GM18499 (cell line): ENCODE data around the gene ZNF428.
"Not testable (repeated sequence)": the region's sequence is repeated elsewhere in the genome, so short reads cannot be mapped to it uniquely, and the experiment has no call there.

Experiments
- ATAC-seq: cut with Tn5 transposase; IDR thresholded peaks from one replicate; pipeline ENCODE4 v1.9.1; 2021; ENCODE audit warnings: moderate number of reproducible peaks; ENCODE audit not compliant: insufficient read depth, unreplicated experiment

ZNF428 gene

DNA sequence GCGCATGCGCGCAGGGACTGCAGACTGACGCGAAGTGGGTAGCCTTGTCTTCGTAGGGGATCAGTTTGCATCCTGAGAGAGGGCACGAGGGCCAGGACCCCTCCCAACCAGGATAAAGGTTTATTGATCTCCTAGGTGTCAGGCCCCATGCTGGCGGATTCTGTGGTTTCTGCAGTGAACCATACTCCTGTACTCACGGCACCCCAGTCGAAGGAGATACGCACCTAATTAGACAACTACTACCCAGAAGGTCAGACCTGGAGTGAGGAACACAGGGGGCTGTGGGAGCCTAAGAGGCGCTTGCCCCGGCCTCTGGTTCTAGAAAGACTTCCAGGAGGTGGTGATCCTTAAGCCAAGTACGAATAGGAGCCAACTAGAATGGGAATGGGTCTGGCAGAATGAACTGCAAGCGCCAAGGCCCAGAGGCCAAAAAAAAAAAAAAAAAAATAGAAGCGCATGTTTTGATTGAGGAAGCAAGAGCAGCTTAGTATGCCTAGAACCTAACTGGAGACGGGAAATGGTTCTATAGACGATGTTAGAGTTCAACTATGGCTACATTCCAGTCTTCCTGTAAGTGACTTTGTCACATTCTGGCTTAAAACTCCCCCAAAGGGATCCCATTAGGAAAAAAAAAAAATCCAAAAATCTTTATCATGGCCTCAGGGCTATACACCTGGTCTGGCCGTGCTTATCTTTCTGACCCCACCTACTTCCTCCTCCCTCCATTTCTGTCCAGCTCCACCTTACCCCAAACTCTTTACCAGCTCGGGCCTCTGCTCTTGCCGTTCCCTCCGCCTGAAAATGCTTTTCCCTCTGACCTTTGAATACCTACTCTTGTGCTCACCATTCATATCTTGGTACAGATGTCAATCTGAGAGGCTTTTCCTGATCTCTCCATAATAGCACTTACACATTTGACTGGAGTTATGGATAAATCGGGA, 902 bp upstream of the ZNF428 start:
- ATAC-seq: no peak

DNA sequence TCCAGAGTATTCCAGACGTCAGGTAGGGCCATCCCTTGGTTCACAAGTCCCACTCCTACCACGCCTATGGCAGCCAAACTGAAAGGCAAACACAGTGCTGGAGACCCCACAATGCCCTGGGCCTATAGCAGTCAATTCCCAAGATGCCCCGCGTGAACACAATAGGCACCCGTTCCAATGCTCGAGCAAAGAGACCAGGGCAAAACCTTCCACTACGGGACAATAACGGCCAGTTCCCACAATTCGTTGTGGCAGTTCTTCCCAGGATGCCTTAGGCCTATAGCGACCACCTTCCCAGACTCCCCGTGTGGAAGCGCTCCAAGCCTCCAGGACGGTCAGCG, 538 bp downstream of the ZNF428 start:
- ATAC-seq: peak; percentile 10

GRCh38 chr19:43616954-43617353, 2.5 kb downstream of the ZNF428 start:
- ATAC-seq: no peak

DNA sequence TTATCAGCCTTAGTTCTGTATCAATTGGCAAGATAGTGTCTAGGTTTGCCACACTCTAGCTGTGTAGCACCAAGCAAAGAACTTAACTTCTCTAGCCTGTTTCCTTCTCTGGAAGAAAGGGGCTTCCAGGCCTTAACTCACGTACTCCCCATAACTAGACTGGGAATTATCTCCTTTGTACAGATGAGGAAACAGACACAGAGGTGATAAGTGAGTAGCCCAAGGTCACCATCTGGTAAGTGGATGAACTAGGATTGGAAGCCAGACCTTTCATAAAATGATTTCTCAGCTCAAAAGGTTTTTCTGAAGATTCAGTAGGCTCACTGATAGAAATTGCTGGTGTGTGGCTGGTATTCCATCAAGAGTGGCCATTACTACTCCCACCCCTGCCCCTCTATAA, 3.1 kb downstream of the ZNF428 start:
- ATAC-seq: no peak

DNA sequence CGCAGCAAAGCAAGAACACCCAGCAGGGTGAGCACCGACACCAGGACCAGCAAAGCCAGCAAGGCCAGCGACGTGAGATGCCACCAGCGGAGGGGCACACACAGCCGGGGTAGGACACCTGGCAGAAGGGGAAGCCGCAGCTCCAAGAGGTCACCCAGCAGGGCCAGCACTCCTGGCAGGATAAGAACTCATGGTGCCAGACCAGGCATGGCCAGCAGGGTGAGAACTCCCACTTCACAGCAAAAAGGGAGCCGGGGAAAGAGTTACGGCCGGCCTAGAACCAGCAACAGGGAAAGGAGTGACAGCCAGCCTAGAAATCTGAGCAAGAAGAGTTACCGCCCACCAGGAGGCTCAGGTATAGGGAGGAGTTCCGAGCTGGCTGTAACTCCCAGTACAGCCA, 7.1 kb downstream of the ZNF428 start:
- no peak for ATAC-seq

DNA sequence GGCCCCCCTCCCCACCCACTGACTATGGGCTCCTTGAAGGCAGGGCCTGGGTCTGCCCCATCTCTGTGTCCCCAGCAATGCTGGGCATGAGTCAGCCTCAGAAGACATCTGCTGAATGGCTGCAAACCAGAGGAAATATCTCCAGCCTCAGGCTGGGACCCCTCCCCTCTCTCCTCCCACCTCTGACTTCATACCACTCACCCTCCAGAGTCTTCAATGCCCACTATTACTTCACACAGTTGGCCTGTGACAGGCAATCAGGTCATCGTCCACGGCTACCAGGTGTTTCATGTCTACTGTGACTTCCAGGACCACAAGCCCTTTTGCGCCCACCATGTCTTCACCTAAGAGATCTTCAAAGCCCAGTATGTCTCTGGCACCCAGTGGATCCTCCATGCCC, 7.6 kb downstream of the ZNF428 start, which contains the start of gene SRRM5:
Gene SRRM5 (plus strand): TSS at position 301 of the 400 bp plus-strand sequence. CDS start 34 bp downstream, at position 335.
- no peak for ATAC-seq

- ATAC-seq: no peak
Observed at GRCh38 chr19:43610493-43610892, 8.9 kb downstream of the ZNF428 start.

DNA sequence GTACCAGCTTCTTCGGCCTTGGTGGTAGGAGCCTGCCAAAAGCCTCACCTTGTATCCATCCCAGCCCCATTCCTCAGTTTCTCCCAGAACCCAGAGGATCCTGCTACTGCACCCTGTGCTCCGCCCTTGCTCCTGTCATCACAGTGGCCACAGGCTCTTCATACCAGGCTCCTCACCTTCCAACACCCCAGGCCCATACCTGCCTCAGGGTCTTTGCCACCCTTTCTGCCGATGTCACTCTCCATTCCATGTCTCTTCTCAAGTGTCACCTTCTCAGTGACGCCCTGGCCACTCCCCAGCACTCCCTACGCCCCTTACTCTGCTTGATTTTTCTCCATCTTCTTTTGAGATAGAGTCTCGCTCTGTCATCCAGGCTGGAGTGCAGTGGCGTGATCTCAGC, 9.6 kb downstream of the ZNF428 start:
- ATAC-seq: no peak

- no peak for ATAC-seq
Observed at GRCh38 chr19:43607238-43608205, 11.9 kb downstream of the ZNF428 start.

DNA sequence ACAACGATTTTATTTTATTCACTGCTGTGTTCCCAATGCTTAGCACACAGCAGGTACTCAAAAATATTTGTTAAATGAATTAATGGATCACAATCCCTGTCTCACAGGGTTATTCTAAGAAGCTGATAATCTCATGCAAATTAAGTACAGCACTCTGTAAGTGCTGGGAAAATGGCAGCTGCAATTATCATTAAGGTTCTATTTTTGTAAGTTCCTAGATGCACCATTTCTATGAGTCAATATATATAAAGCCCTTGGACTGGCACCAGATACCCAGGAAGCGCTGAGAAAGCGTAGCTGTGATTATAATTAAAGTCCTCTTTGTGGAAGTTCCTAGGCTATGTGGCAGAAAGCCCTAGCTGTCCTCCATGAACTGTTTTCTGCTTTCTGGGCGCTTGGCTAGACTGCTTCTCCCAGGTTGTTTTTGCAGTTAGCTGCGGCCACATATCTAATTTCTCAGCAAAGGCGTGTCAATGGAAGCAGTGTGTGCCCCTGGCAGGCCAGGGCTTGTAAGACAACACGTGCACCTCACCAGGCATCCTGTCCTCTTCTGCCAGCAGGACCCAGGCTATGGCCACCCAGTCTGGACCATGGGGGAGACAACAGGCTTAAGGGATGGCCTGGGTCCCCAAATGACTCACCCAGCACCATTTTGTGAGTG, 12.7 kb downstream of the ZNF428 start:
- ATAC-seq: no peak

DNA sequence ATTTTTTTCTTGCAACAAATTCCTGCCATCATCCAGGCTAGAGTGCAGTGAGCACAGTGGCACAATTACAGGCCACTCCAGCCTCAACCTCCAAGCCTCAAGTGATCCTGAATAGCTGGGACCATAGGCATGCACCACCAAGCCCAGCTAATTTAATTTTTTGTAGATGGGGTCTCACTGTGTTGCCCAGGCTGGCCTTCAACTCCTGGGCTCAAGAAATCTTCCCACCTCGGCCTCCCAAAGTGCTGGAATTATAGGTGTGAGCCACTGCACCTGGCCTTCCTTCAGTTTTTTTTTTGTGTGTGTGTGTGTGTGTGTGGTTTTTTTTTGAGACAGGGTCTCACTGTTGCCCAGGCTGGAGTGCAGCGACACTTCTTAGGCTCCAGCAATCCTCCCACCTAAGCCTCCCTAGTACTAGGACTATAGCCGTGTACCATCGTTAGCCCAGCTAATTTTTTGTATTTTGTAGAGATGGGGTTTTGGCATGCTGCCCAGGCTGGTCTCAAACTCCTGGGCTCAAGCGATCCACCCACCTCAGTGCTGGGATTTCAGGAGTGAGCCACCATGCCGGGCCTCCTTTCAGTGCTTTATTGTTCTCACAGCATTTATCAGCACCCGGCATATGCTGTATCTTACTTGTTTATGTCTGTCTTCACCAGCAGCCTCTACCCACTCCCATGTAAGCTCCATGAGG, 13.4 kb downstream of the ZNF428 start:
- ATAC-seq: no peak

DNA sequence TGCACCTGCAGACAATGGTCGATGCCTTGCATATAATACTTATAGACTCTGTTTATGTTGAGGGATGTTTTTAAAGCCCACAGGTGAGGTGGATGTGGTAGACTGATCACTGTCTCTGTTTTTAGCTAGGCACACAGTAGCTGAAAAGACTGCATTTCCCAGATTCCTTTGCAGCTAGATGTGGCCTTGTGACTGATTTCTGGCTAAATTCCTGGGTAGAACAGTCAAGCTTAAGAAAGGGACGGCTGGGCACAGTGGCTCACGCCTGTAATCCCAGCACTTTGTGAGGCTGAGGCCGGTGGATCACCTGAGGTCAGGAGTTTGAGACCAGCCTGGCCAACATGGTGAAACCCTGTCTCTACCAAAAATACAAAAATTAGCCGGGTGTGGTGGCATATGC, 19.1 kb downstream of the ZNF428 start:
- not testable (repeated sequence) for ATAC-seq

- no peak for ATAC-seq
Observed at GRCh38 chr19:43599635-43600295, 19.7 kb downstream of the ZNF428 start.

DNA sequence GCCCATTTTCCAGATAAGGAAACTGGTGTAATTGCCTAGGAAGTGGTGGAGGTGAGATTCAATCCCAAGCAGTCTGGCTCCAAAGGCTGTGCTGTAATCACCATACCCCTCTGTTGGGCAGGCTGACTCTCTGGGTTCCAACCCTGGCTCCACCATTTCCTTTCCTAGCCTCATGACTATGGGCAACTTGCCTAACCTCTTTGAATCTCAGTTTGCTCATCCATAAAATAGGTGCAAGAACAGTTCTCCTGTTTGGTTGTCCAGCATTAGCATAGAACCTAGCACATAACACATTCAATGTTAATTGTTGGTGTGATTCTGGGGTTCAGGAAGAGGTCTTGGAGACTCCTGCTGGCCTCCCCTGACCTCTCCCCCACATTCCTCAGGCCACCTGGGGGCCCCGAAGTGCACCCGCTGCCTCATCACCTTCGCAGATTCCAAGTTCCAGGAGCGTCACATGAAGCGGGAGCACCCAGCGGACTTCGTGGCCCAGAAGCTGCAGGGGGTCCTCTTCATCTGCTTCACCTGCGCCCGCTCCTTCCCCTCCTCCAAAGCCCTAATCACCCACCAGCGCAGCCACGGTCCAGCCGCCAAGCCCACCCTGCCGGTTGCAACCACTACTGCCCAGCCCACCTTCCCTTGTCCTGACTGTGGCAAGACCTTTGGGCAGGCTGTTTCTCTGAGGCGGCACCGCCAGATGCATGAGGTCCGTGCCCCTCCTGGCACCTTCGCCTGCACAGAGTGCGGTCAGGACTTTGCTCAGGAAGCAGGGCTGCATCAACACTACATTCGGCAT, 20.8 kb downstream of the ZNF428 start:
- ATAC-seq: no peak

- no peak for ATAC-seq
Observed at GRCh38 chr19:43597876-43598275, 21.6 kb downstream of the ZNF428 start.

DNA sequence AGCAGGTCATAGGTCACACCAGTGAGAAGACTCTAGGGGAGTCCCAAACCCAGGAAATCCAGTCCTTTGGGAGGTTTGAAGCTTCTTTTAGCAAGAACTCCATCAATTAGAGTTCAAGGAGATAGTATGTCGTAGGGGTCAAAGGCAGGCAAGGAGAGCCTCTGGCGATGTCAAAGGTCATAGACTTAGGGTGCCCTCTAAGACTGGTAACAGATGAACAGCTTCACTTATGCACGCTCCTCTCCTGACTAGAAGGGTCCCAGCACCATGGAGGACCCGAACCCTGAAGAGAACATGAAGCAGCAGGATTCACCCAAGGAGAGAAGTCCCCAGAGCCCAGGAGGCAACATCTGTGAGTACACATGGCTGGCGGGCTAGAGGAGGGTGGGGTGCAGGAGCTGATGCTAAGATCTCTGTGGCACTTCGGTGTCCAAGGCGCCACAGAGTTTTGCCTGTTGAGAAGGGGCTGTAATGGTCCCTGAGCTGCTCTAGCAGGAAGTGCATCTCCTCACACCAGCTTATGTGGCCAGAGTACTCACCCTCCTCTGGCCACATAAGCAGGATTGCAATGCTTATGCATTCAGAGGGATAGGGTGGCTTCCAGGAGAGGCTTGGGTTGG, 22.5 kb downstream of the ZNF428 start:
- ATAC-seq: no peak

DNA sequence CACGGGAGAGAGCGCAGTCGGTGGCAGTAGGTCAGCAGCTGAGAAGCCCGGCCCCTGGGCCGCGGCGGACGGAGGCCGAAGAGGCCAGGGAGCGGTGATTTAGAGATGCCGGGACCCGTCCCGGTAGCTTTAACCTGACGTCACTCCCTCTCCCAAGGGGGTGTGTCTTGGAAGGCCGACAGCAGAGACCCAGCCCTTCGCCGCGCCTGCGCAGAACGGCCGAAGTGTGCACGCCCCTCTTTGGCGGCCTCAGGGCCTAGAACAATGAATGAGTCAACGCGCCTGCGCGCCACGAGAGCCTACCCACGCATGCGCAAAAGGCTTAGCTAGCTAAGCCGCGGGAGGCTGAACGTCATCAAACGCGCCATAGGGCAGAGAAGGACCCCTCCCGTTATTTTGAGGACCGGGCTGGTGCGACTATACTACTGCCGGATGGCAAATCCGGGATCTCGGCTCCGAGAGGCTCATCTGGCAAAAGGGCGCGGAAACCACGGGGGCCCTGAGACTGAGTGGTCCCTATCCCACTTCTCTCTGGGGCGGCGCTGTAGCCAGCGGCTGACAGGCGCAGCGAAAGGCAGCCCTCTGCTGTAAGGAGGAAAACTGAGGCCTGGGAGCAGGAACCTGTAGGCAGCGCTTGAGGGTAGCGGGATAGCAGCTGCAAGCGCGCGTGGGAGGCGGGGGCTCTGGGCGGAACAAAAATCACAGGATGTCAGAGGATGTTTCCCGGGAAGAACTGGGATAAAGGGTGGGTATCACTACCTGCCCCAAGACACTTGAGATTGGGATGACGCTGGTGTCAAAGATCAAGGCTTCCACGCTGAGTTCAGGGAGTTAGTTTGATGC, 23.2 kb downstream of the ZNF428 start, which contains the start of the genes IRGQ and ZNF576:
Gene IRGQ (minus strand): TSS at position 136 of the 843 bp plus-strand sequence. CDS start 796 bp downstream, outside the sequence.
Gene ZNF576 (plus strand): TSS at position 597 of the 843 bp plus-strand sequence. CDS start 514 bp downstream, outside the sequence.
- peak; percentile 81 for ATAC-seq
